ENCODE results near the gene COLGALT1.
"Not testable (repeated sequence)": the region's sequence is repeated elsewhere in the genome, so short reads cannot be mapped to it uniquely, and the experiment has no call there.

Gene COLGALT1

GRCh38 chr19:17562561-17562960, 7.1 kb downstream of the COLGALT1 start:
- no peak for DNase-seq

GRCh38 chr19:17564781-17565180, 9.3 kb downstream of the COLGALT1 start:
- DNase-seq = no peak

GRCh38 chr19:17565611-17566010, 10.2 kb downstream of the COLGALT1 start:
- no peak for DNase-seq

- DNase-seq = no peak
Measured at GRCh38 chr19:17567940-17568339, 12.5 kb downstream of the COLGALT1 start.

GRCh38 chr19:17570291-17570690, 14.8 kb downstream of the COLGALT1 start:
- DNase-seq = not testable (repeated sequence)

GRCh38 chr19:17570791-17571190, 15.3 kb downstream of the COLGALT1 start:
- DNase-seq = no peak

GRCh38 chr19:17572638-17573037, 17.2 kb downstream of the COLGALT1 start:
- no peak for DNase-seq

GRCh38 chr19:17575871-17576757, 20.7 kb downstream of the COLGALT1 start:
- DNase-seq = no peak

- no peak for DNase-seq
Measured at GRCh38 chr19:17576758-17577456, 21.5 kb downstream of the COLGALT1 start.

GRCh38 chr19:17577457-17578097, 22.1 kb downstream of the COLGALT1 start:
- DNase-seq = no peak

GRCh38 chr19:17579661-17580244, 24.3 kb downstream of the COLGALT1 start:
- no peak for DNase-seq

- no peak for DNase-seq
Measured at GRCh38 chr19:17580470-17581144, 25.2 kb downstream of the COLGALT1 start.

- no peak for DNase-seq
Measured at GRCh38 chr19:17581211-17581874, 25.9 kb downstream of the COLGALT1 start.

GRCh38 chr19:17582613-17583012, 27.2 kb downstream of the COLGALT1 start:
- no peak for DNase-seq

GRCh38 chr19:17584132-17584531, 28.7 kb downstream of the COLGALT1 start:
- DNase-seq = no peak

- DNase-seq = not testable (repeated sequence)
Measured at GRCh38 chr19:17585395-17585794, 29.9 kb downstream of the COLGALT1 start.

- no peak for DNase-seq
Measured at GRCh38 chr19:17590866-17591265, 35.4 kb downstream of the COLGALT1 start.

GRCh38 chr19:17594296-17594695, 38.8 kb downstream of the COLGALT1 start:
- not testable (repeated sequence) for DNase-seq

GRCh38 chr19:17598063-17598462, 42.6 kb downstream of the COLGALT1 start:
- DNase-seq = not testable (repeated sequence)

- no peak for DNase-seq
Measured at GRCh38 chr19:17598953-17599352, 43.5 kb downstream of the COLGALT1 start.

GRCh38 chr19:17599780-17600179, 44.3 kb downstream of the COLGALT1 start:
- no peak for DNase-seq

- no peak for DNase-seq
Measured at GRCh38 chr19:17601683-17602082, 46.2 kb downstream of the COLGALT1 start.

Measured in activated gamma-delta T cell (primary cell).